ENCODE results near the gene PPP1R13B.
"Not testable (repeated sequence)": the region's sequence is repeated elsewhere in the genome, so short reads cannot be mapped to it uniquely, and the experiment has no call there.

PPP1R13B gene

GRCh38 chr14:103692871-103693270, 154.5 kb downstream of the PPP1R13B start:
- DNase-seq (ENCODE audit: low read depth): no peak
- no peak overlapping the region for H3K4me3 ChIP-seq (ENCODE audit: low read depth, low read length)
- no peak for TF ChIP-seq CTCF (IDR thresholded peaks at IDR 0.05; ENCODE audit: low read depth, low read length, missing control alignments)

DNA sequence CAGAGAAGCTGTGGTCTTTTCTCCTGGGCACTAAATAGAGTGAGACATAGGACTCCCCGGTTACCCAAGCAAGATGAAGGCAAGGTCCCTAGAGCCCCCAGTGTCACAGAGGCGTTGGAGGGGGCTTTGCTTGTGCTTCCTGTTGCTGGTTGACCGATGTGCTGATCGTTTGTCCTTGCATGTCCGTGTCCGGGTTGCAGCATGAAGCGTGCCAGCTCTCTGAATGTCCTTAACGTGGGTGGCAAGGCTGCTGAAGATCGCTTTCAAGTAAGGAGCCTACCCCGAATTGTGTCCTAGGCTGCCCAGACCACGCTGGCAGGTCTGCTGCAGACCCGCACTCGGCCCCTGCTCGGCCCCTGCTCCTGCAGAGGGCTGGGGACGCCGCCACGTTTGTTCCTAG, 155.2 kb downstream of the PPP1R13B start:
- no peak overlapping the region for H3K4me3 ChIP-seq (ENCODE audit: low read depth, low read length)
- no peak for TF ChIP-seq CTCF (IDR thresholded peaks at IDR 0.05; ENCODE audit: low read depth, low read length, missing control alignments)
- no peak for DNase-seq (ENCODE audit: low read depth)

DNA sequence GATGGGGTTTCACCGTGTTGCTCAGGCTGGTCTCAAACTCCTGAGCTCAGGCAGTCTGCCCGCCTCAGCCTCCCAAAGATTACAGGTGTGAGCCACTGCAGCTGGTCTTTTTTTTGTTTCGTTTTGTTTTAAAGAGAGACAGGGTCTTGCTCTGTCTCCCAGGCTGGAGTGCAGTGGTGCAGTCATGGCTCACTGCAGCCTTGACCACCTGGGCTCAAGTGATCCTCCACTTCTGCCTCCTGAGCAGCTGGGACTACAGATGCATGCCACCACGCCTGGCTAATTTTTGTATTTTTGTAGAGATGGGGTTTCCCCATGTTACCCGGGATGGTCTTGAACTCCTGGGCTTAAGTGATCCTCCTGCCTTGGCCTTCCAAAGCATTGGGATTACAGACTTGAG, 155.7 kb downstream of the PPP1R13B start:
- DNase-seq (ENCODE audit: low read depth): peak; percentile 47
- H3K4me3 ChIP-seq (ENCODE audit: low read depth, low read length): not testable (repeated sequence)

DNA sequence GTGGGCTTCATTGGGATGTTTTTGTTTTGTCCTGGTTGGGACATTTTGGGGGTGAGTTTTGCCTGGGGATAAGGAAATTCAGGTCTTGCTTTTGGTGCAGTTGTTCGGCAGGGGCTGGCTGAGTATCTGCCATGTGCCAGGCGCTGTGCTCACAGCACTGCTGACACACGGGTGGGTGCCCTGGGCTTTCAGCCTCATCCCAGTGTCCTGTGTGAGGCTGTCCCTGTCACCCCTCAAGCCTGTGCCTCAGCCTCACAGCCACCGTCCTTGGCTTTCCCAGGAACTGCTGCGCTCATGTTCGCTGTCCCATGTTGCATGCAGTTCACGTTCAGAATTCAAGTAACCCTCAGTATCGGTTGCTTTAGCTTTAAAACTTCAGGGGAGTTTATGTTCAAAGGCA, 157.0 kb downstream of the PPP1R13B start:
- TF ChIP-seq CTCF (IDR thresholded peaks at IDR 0.05; ENCODE audit: low read depth, low read length, missing control alignments): no peak
- H3K4me3 ChIP-seq (ENCODE audit: low read depth, low read length): peak overlapping the region; percentile 56
- DNase-seq (ENCODE audit: low read depth): no peak

DNA sequence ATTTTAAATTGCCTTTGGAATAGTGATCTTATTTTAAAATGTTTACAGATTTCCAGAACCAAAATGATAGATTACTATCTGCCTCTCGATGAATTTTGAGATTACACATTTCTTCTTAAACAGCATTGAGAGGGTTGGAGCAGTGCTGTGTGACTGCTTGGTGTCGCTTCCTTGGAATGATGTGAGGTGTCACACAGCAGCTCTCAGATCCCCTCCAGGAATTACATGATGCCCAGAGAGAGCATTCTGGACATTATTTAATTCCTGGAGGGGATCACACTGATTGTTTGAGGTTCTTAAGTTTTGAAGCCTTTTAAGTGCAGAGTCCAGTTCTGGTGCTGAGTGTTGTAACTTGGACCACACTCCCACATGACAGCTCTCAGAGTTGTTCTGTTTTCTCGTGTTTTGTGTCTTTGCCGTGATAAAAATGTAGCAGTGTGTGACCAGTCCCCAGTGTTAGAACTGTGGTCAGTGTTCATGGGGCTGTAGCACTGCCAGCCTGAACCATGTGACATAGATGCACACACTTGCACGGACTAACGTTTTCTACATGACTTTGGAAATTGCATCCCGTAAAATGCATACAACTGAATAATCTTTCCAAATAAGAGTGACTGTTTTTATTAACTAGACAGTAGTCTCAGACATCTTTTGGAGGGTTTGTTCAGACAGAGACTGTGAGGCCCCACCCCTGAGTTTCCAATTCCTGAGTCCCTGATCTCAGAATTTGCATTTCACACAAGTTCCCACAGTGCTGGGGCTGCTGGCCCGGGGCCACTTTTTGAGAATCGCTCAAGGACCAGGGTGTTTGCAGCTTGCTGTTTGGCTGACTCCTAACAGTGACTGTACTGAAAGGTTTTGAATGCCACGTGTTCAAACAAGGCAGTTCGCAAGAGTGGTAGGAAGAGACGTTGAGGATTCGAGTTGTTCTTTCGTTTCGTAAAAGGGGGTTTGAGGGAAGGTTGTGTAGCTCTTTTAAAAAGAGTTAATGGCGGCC, 158.2 kb downstream of the PPP1R13B start:
- DNase-seq (ENCODE audit: low read depth): peak; percentile 89
- no peak for TF ChIP-seq CTCF (IDR thresholded peaks at IDR 0.05; ENCODE audit: low read depth, low read length, missing control alignments)
- peak overlapping the region; percentile 56 for H3K4me3 ChIP-seq (ENCODE audit: low read depth, low read length)

- DNase-seq (ENCODE audit: low read depth): no peak
- H3K4me3 ChIP-seq (ENCODE audit: low read depth, low read length): no peak overlapping the region
- TF ChIP-seq CTCF (IDR thresholded peaks at IDR 0.05; ENCODE audit: low read depth, low read length, missing control alignments): no peak
Observed at GRCh38 chr14:103688441-103688840, 158.9 kb downstream of the PPP1R13B start.

DNA sequence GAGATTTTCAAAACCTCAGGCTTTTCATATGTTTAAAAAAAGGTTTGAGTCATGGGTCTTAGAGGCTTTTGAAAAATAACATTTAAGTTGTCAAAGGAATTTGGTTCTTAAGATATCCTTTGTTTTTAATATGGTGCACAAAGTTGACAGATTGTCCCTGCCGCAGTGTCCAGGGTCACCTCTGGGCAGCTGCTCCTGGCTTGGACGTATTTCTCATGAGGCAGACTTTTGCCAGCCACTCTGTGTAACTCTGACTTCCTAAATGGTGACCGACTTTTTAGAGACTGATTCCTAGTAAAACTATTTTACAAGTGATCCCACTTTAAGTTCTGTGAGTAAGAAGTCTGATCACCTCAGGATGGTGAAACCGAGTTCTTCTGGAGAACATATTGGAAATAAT, 159.7 kb downstream of the PPP1R13B start:
- no peak overlapping the region for H3K4me3 ChIP-seq (ENCODE audit: low read depth, low read length)
- no peak for TF ChIP-seq CTCF (IDR thresholded peaks at IDR 0.05; ENCODE audit: low read depth, low read length, missing control alignments)
- no peak for DNase-seq (ENCODE audit: low read depth)
